Stimulated activated CD8-positive, alpha-beta memory T cell treated with anti-CD3 and anti-CD28 coated beads, Interleukin-12 subunit alpha, Interleukin-12 subunit beta, amount 100 ng/mL, for 24 hours (primary cell): ENCODE measurements around the gene MAML3.

Experiments
- DNase-seq: peaks from one replicate; pipeline ENCODE4 v3.0.0-alpha.2; 2020; ENCODE audit errors: extremely low read depth

Gene MAML3

DNA sequence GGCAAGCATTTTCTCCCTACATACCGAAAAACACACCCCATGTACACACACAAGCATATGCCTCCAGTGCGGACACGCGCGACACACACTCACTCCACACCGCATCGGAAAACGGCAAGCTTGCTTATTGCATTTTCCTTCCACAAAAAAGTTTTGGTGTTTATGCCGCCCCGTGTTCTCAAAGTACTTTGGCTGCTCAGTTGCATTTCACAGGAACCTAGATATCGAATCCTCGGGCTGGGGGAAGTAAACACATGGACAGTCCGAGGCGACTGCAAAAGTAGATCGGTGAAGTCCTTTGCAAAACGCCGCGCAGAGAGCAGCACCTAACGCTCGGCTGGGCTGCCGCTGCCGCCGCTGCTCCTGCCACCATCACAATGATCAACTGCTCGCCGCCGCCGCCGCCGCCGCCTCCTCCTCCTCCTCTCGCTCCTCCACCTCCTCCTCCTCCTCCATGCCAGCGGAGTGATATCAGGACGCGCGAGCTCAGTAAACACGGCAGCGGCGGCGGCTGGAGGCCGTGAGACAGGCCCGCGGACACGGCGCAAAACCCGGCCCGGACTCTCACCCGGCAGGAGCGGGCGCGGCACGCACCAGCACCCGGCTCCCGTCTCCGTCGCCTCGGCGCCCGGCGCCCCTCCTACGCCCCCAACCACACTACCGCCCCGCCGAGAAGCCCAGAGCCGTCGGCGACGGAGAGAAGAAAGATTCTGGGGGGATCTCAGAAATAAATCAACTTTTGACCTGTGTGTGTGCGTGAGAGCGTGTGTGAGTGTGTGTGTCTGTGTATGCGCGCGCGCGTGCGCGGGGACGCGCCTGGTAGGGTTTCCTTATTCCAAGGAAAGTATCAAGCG is at the start of gene MAML3:
TSS of gene MAML3 (minus strand) at position 467 of the 854 bp plus-strand sequence. CDS start 857 bp downstream, outside the sequence.
- peak; percentile 47 for DNase-seq

DNA sequence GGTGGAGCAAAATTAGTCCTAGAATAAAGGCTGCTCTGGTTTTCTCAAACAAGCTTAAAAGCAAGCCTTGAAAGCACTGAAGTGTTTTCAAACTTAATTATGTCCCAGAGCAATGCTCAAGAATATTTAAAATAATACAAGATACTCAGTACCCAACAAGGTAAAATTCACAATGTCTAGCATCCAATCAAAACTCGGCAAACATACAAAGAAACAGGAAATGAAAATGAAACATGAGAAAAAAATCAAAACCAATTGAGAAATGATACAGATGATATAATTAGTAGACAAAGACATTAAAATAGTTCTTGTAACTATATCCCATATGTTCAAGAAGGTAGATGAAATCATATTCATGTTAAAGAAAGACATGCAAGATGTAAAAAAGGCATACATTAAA is 45.0 kb upstream of the MAML3 start:
- DNase-seq, result no peak

DNA sequence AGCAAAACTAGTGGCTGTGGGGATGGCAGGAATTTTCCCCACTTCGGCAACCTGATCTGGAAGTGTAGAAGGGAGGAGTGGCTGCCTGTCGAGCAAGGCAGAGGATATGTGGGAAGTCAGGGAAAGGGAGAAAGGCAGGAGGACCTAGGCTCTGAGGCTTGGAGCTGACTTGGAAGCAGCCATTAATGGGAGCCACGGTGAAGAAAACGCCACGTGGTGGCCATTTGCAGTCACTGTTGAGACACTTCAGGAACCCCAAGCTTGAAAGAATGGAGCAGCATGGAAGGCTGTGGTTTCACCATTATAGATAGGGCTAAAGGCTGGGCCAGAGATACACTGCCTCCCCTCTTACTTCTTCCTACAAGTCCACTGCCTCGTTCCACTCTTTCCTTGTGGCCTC is 41.8 kb upstream of the MAML3 start:
- no peak for DNase-seq

DNA sequence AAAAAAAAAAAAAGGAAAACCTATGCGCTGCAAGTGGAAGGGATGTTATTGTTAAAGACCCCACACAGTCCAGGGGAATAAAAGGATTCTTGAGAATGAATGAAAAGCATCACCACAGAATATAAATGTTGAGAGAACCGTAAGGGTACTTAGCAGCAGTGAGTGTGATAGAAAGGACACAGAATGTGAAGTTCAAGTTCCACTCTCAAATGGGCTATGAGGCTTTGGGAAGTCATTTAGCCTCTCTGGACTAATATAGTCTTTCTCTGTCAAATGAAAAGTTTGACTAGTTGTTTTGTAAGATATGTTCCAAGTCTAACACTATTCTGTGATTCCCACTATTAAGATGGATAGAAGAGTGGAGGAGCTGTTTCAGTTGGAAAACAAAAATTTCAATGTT is 35.8 kb upstream of the MAML3 start:
- DNase-seq, result no peak

- no peak for DNase-seq
Measured at GRCh38 chr4:140188975-140189374, 35.0 kb upstream of the MAML3 start.

- DNase-seq, result no peak
Measured at GRCh38 chr4:140187316-140187695, 33.3 kb upstream of the MAML3 start.

DNA sequence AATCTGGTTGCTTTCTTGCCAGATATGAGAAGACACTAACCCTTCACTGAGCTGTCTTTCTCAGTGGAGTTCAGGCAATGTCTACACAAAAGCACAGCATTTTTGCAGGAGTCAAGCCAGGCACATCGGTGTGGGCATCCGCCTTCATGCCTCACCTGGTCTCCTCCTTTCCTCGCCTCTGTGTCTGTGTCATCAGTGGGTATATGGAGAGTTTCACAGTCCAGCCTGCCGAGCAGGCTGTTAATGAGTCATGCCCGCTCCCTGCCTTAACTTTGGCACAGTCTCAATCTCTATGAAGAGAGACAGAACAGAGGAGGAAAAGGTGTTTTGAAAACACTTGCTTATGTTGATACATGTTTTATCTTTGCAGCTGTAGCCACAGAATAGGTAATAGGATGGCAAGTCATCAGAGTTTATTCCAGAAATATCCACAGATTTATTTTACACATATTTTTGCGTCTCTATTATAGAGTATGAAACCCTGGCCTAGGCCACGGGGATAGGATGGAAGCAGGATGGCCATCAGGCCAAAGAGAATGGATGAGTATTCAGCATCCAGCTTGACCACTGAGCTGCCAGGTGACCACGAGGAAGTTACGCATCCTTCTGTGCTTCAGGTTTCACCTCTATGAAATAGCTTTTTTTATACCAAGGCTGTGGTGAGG is 32.8 kb upstream of the MAML3 start:
- no peak for DNase-seq

- no peak for DNase-seq
Measured at GRCh38 chr4:140186082-140186438, 32.1 kb upstream of the MAML3 start.

- DNase-seq, result no peak
Measured at GRCh38 chr4:140185412-140186081, 31.6 kb upstream of the MAML3 start.

DNA sequence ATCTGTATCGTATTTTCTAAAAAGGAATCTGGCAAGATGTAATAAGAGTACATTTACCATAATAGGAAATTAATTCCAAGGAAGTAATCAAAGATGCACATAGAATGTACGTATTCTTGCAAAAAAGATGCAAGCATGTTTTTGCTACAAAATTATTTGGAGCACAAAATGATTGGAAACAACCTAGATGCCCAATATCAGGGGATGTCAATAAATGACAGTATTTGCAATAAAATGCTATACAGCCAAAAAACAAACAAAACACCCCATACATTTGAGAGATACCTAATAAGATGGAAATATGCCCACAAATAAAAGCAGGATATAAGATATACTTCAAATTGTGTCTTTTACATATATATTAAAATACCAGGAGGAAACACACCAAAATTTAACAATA is 29.3 kb upstream of the MAML3 start:
- no peak for DNase-seq

DNA sequence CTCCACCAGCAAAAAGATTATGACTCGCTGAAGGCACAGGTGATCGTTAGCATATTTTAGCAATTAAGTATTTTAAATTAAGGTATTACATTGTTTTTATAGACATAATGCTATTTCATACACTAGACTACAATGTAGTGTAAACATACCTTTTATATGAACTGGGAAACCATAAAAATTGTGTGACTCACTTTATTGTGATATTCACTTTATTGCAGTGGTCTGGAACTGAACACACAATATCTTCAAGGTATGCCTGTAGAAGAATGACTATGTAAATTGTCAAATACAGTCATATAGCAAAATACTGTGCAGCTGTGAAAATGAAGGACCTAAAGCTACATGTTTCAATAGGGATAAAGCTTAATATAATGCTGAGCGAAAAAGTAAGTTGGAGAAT is 26.6 kb upstream of the MAML3 start:
- DNase-seq, result no peak

- DNase-seq, result no peak
Measured at GRCh38 chr4:140176735-140177134, 22.8 kb upstream of the MAML3 start.

DNA sequence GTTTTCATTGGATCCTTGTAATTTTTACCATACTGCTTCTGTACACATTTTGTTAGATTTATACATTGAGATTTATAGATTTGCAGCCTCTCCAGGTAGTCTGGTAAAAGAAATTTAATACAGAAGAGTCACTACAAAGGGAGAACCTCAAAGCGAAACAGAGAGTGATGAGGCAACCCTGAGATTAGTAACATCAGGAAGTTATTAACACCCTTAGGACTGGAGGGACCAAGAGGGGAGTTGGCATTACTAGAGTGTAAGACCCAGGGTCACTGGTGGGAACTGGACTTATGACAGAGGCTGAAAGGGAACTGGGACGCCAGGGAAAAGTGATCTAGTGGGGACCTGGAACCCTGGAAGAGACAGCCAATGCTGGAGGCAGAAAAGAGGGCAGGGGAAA is 20.6 kb upstream of the MAML3 start:
- DNase-seq, result no peak

- no peak for DNase-seq
Measured at GRCh38 chr4:140172960-140173359, 19.0 kb upstream of the MAML3 start.

DNA sequence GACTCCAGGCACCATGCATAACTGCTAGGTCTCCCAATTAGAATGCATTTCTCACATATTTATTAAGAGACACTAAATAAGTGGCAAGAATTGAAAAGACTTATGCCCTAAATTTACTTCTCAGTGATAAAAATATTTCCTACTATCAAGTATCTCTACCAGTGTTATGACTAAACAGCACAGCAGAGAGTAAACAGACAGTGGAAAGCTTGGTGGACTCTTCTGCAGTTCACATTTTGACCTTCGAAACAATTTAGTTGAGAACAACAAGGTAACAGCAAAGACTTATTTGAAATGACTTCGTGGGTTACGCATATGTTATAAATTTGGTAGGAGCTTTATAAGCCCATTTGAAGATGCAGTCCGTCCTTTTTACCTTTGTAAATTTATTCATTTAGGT is 16.3 kb upstream of the MAML3 start:
- no peak for DNase-seq

DNA sequence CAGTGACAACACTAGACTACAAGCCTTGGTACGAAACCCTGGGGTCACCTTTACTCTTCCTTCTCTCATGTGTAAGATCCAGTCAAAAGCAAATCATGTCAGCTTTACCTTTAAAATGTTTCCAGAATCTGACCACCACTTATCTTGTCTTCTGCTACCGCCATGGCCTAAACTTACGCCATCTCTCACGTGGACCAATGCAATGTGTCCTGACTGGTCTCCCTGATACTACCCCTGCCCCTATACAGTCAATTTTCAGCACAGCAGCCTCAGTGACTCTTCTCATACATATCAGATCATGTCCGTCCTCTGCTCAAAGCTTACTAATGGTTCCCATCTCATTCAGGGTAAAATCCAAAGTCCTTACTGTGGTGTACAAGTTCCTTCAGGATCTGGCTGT is 15.0 kb upstream of the MAML3 start:
- DNase-seq, result no peak

- DNase-seq, result no peak
Measured at GRCh38 chr4:140168474-140168873, 14.5 kb upstream of the MAML3 start.

- no peak for DNase-seq
Measured at GRCh38 chr4:140163029-140163810, 9.2 kb upstream of the MAML3 start.

DNA sequence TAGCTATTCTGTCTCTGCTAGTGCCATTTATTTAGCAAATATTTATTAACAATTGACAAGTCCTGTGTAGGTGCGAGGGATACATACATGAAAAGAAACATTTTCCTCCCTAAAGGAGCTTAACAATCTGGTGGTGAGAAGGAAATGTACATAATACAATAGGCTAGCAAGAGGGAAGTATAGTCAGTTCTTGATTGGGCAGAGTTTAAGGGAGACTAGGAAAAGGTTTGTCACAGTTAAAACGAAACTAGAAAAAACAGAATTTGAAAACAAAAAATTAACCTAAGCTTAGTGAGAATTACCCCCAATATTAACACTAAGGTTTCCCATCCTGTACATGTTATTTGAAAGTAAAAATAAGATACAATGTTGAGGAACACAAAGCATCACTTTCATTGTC is 8.6 kb upstream of the MAML3 start:
- no peak for DNase-seq

- no peak for DNase-seq
Measured at GRCh38 chr4:140158365-140159030, 4.5 kb upstream of the MAML3 start.

DNA sequence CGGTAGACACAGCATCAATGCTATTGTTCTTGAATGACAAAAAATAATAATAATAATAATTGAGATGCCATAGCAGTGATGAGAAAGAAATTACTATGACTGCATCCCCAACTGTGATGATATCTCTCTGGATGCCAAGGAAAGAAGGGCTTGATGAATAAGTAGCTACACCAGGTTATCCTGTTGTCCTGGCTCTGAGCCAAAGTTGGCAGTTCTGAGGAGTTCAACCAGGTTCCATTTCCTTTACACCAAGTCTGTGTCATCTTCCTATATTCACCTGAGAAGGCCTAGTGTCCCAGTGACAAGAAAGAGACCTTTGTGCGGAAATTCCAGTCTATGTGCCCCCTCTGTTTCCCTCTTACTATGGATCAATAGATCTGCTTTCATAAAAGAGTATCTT is 3.4 kb upstream of the MAML3 start:
- no peak for DNase-seq
